Transverse colon (tissue), 4 donors: ENCODE measurements around the gene CA12. TPM values are rescaled to one million over a fixed set of nuclear protein-coding genes. Genes with fewer than 3 reads are reported as not detected.

ENCODE experiments used
- DNase-seq: peaks from one replicate; pipeline ENCODE4 v3.0.0-alpha.2; 2019
- H3K27ac ChIP-seq, 4 donors: fragments of 200-600 bp; sonication (generic); 2 replicates each; pipeline ENCODE4 v1.5.1; 2016 to 2018; ENCODE audit warnings: inconsistent platforms in 4 of 4
- H3K27me3 ChIP-seq: fragments of 200-600 bp; sonication (generic); 2 replicates; pipeline ENCODE4 v1.5.1; 2017; ENCODE audit warnings: inconsistent platforms
- H3K36me3 ChIP-seq, 4 donors: fragments of 200-600 bp; sonication (generic); 2 replicates each; pipeline ENCODE4 v1.5.1; 2017 to 2019; ENCODE audit warnings: inconsistent platforms in 4 of 4
- H3K4me1 ChIP-seq, 4 donors: fragments of 200-600 bp; sonication (generic); 2 replicates each; pipeline ENCODE4 v1.5.1; 2017 to 2020; ENCODE audit warnings: inconsistent platforms in 4 of 4
- H3K4me3 ChIP-seq, 4 donors: fragments of 200-600 bp; sonication (generic); 1 replicate in 1 of 4; 2 replicates in 3 of 4; pipeline versions ENCODE4 v1.5.1 to v1.6.1; 2017 to 2019; ENCODE audit warnings: inconsistent platforms in 4 of 4
- H3K9me3 ChIP-seq, 2 donors: fragments of 200-600 bp; sonication (generic); 2 replicates each; pipeline ENCODE4 v1.5.1; 2017 to 2019; ENCODE audit warnings: inconsistent platforms in 2 of 2
- EP300 ChIP-seq: sonication (generic); formaldehyde crosslinking; IDR thresholded peaks from one replicate; pipeline ENCODE4 v1.6.1; 2017; ENCODE audit warnings: antibody characterized with exemption, low read depth
- POLR2A ChIP-seq: fragments of 450-650 bp; IDR thresholded peaks from one replicate; pipeline ENCODE4 v1.6.1; 2016; ENCODE audit warnings: antibody characterized with exemption, mild to moderate bottlenecking, moderate library complexity
- POLR2AphosphoS5 ChIP-seq, 3 donors: sonication (generic); formaldehyde crosslinking; IDR thresholded peaks; one replicate each; pipeline ENCODE4 v1.6.1; 2016; ENCODE audit warnings: antibody characterized with exemption in 3 of 3
- WGBS, 2 donors: methylation state at CpG; one replicate each; pipeline ENCODE4 v1.1.5; 2018; ENCODE audit warnings: low coverage in 1 of 2; 5-methylcytosine and 5-hydroxymethylcytosine counted together
- in situ Hi-C, 4 donors: fragments of 200-750 bp; cut with MboI; loops; one replicate each; pipeline versions ENCODE4 v1.15.0 to v1.15.1; 2017; ENCODE audit warnings: low sequenced_read_pairs in 3 of 4, low pct_ligation_motif_present in 1 of 4, low pct_unique_long_range_greater_than_20kb in 1 of 4
- intact Hi-C: fragments of 100-400 bp; cut with DNase I; formaldehyde crosslinking; loops from one replicate; pipeline ENCODE4 v1.15.1; 2023; ENCODE audit warnings: low total_unique reads
- total RNA-seq, 4 donors: library from RNA; depleted of rRNA; stranded (reverse); fragments of >200 nt; gene quantifications; one replicate each; pipeline ENCODE4 v1.1.0, GENCODE V29; 2016
- TF ChIP-seq, protein P1 (sequence below), 5 experiments: fragments of 200-600 bp in 3 of 5; fragments of 450-650 bp in 2 of 5; sonication (generic) in 3 of 5; IDR thresholded peaks; 1 replicate in 2 of 5; 2 replicates in 3 of 5; pipeline ENCODE4 v1.5.1; 2016 to 2017; ENCODE audit warnings: antibody characterized with exemption in 5 of 5, inconsistent platforms in 3 of 5, mild to moderate bottlenecking in 2 of 5, moderate library complexity in 1 of 5

The CA12 gene
- total RNA-seq, 4 donors from 2014 or later: 121 to 392 (median 329) TPM

DNA sequence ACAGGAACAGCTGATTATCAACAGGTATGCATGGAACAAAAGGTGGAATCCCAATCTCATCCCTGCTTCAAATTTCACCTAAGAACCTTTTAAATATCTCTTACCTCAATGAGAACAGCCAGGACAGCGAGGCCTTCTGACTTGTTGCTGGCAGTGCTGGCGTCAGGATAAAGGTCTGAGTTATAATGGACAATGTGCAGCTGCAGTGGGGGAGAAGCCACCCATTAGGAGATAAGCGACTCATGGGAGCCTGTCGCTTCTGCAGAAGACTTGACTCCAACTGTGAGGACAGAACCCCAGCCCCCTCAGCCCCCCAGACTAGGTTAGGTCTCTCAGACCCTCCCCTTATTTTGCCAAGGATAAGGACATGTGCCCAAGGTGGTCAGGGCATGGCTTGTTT, 39.7 kb downstream of the CA12 start:
- TF ChIP-seq POLR2AphosphoS5 (IDR thresholded peaks at IDR 0.05) (no peak), EP300 (no peak), POLR2A (no peak)
- TF ChIP-seq, protein P1, sequence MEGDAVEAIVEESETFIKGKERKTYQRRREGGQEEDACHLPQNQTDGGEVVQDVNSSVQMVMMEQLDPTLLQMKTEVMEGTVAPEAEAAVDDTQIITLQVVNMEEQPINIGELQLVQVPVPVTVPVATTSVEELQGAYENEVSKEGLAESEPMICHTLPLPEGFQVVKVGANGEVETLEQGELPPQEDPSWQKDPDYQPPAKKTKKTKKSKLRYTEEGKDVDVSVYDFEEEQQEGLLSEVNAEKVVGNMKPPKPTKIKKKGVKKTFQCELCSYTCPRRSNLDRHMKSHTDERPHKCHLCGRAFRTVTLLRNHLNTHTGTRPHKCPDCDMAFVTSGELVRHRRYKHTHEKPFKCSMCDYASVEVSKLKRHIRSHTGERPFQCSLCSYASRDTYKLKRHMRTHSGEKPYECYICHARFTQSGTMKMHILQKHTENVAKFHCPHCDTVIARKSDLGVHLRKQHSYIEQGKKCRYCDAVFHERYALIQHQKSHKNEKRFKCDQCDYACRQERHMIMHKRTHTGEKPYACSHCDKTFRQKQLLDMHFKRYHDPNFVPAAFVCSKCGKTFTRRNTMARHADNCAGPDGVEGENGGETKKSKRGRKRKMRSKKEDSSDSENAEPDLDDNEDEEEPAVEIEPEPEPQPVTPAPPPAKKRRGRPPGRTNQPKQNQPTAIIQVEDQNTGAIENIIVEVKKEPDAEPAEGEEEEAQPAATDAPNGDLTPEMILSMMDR (IDR thresholded peaks at IDR 0.05): no peak
- Histone ChIP-seq H3K36me3 (peaks cover 0 to 11% (median 5%) of the 10 kb centered on the region in 4 donors), H3K9me3 (no peaks in the 10 kb centered on the region), H3K4me3 (no peak overlapping the region), H3K4me1 (no peaks in the 10 kb centered on the region), H3K27me3 (no peaks in the 10 kb centered on the region), H3K27ac (no peak overlapping the region)
- intact Hi-C loops: no loop called here
- in situ Hi-C loops: no loop called here
- WGBS, 2 donors: 91% methylated on average over 4 of the region's 4 CpGs; no CpG with 5 or more reads in 1 of the 2 donors
- no peak for DNase-seq

DNA sequence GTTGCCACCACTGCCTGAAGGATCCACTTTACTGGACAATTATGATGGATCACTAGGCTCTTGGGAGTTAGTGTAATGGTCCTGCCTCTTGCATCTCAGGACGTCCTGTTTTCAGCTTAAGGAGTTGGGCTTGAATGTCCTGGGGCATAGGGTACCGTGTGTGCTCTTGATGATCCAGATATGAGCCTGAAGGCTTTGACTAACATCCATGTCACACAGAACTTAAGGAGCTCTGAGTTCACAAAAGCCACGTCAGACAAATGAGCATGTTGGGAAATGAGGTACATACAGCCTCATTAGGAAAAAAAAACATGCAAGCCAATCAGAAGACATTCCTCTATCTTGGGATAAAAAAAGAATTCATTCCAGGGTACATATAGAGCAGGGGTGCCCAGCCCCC, 40.8 kb downstream of the CA12 start:
- no peak overlapping the region for H3K27ac ChIP-seq
- no peak overlapping the region for H3K4me3 ChIP-seq
- H3K36me3 ChIP-seq: peaks cover 0 to 11% (median 5%) of the 10 kb centered on the region in 4 donors
- WGBS, 2 donors: 82 to 89% methylated on average over 1 to 3 of the region's 3 CpGs
- no peaks in the 10 kb centered on the region for H3K4me1 ChIP-seq
- TF ChIP-seq, protein P1 (IDR thresholded peaks at IDR 0.05): no peak
- DNase-seq: no peak
- H3K27me3 ChIP-seq: no peaks in the 10 kb centered on the region
- intact Hi-C loops (no loop called here), in situ Hi-C loops (no loop called here)
- no peaks in the 10 kb centered on the region for H3K9me3 ChIP-seq

DNA sequence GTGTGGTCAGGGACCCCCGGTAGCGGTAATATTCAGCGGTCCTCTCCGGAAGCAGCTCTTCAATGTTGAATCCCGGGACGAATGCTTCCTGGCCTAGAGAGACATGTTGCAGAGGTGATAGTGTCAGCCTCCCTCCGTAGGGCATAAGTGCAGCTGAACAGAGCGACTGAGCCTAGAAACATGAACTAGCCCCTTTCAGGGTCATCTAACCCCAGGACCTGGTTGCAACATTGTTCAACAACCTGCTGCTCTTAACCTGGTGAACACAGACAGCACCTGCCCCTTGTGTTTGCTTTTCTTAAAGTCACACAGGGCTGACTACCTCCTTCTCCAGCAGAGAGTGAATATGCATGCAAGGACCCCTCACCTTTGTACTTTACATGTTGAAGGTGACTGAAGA, 41.3 kb downstream of the CA12 start:
- no peaks in the 10 kb centered on the region for H3K27me3 ChIP-seq
- no peak for DNase-seq
- in situ Hi-C loops (no loop called here), intact Hi-C loops (no loop called here)
- no peak overlapping the region for H3K4me3 ChIP-seq
- H3K9me3 ChIP-seq: no peaks in the 10 kb centered on the region
- H3K4me1 ChIP-seq: no peaks in the 10 kb centered on the region
- peaks cover 0 to 11% (median 5%) of the 10 kb centered on the region in 4 donors for H3K36me3 ChIP-seq
- H3K27ac ChIP-seq: no peak overlapping the region
- no peak for TF ChIP-seq POLR2AphosphoS5 (IDR thresholded peaks at IDR 0.05)
- no peak for TF ChIP-seq POLR2A
- TF ChIP-seq, protein P1 (IDR thresholded peaks at IDR 0.05): no peak
- TF ChIP-seq EP300: no peak
- WGBS, 2 donors: 91% methylated on average over 8 of the region's 8 CpGs; no CpG with 5 or more reads in 1 of the 2 donors

DNA sequence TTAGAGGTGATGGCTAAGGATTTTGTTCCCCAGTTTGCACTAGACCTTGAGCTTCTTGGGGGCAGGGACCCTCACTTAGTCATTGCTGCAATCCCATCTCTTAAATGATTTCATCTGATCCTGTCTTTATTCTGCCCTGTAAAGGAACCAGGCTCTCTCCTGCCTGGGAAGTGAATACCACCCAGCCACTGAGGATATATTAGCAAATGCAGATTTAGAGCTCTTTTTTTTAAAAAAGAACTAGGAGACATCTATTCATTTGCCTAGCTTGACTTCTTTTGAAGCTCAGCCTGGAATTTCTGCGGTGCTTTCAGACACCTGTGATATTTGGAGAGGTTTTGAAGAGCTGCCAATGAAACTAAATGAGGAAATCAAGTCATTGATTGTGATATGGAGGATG, 41.8 kb downstream of the CA12 start:
- Histone ChIP-seq H3K4me1 (no peaks in the 10 kb centered on the region), H3K36me3 (peaks cover 0 to 11% (median 5%) of the 10 kb centered on the region in 4 donors), H3K9me3 (no peaks in the 10 kb centered on the region), H3K27ac (no peak overlapping the region), H3K27me3 (no peaks in the 10 kb centered on the region), H3K4me3 (no peak overlapping the region)
- no peak for TF ChIP-seq POLR2AphosphoS5 (IDR thresholded peaks at IDR 0.05)
- TF ChIP-seq EP300: no peak
- no peak for TF ChIP-seq POLR2A
- TF ChIP-seq, protein P1 (IDR thresholded peaks at IDR 0.05): no peak
- intact Hi-C loops (no loop called here), in situ Hi-C loops (no loop called here)
- 50 to 57% methylated on average over 1 of the region's 1 CpG for WGBS, 2 donors
- no peak for DNase-seq
